Measurements from ENCODE around the gene MEGF11.

GRCh38 chr15:66023311-66023972, 230.1 kb downstream of the MEGF11 start:
- TF ChIP-seq, protein P1, sequence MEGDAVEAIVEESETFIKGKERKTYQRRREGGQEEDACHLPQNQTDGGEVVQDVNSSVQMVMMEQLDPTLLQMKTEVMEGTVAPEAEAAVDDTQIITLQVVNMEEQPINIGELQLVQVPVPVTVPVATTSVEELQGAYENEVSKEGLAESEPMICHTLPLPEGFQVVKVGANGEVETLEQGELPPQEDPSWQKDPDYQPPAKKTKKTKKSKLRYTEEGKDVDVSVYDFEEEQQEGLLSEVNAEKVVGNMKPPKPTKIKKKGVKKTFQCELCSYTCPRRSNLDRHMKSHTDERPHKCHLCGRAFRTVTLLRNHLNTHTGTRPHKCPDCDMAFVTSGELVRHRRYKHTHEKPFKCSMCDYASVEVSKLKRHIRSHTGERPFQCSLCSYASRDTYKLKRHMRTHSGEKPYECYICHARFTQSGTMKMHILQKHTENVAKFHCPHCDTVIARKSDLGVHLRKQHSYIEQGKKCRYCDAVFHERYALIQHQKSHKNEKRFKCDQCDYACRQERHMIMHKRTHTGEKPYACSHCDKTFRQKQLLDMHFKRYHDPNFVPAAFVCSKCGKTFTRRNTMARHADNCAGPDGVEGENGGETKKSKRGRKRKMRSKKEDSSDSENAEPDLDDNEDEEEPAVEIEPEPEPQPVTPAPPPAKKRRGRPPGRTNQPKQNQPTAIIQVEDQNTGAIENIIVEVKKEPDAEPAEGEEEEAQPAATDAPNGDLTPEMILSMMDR (IDR thresholded peaks at IDR 0.05) = no peak
- TF ChIP-seq JUN (IDR thresholded peaks at IDR 0.05) = no peak
